Measurements from ENCODE around the gene PRR27.

DNA sequence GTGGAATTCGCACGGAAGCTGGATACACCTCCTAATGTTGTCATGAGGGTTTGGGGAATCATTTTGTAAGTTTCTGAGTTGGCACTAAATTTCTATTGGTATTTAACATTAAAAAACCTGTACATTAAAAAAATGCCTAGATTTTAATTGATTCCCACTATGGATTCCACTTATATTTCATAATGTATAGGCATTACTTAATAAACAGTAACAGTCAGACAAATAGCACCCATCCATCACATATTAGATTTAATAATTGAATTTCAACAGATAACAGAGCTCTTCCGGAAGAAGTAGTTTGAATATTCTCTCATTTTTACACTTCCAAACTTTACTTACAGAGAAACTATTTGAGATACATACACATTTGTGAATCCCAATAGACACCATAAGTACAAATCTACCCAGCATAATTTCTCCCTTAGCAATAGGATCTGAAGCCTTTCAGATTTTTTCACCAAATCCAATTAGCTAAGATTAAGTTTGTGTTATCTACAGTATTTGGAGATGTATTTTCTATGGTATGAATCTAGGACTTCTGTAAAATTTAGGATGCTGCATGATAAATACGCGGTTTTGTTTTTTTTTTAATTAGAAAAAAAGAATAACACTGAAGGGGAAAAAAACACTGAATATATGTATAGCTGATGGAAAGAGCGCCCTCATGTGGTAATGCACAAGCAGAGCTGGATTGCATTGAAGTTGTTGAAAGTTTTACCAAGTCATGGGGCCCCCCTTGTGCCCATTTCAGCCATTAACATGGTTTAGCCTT is 29.3 kb downstream of the PRR27 start:
- no peak for TF ChIP-seq POLR2A (IDR thresholded peaks at IDR 0.05; ENCODE audit: low read length)
- TF ChIP-seq GATA1 (IDR thresholded peaks at IDR 0.05; ENCODE audit: low read depth, low read length): no peak

Data from erythroblast (primary cell).